ENCODE data around the gene UBP1.

GRCh38 chr3:33373082-33373437, 67.1 kb downstream of the UBP1 start:
- TF ChIP-seq CTCF (IDR thresholded peaks at IDR 0.05; ENCODE audit: poor library complexity) (no peak), EZH2 (IDR thresholded peaks at IDR 0.05; ENCODE audit: borderline replicate concordance) (no peak)

Measured in hepatocyte (in vitro differentiated cells).